ENCODE results near the gene ZDHHC14. TPM values are rescaled to one million over a fixed set of nuclear protein-coding genes. Genes with fewer than 3 reads are reported as not detected.
"Not testable (repeated sequence)": the region's sequence is repeated elsewhere in the genome, so short reads cannot be mapped to it uniquely, and the experiment has no call there.

Gene ZDHHC14
- total RNA-seq, 1 donor from 2014 or later = 3.1 TPM

- no peak for ATAC-seq
These were observed 64.5 kb downstream of the ZDHHC14 start for GRCh38 chr6:157445277-157446009.

GRCh38 chr6:157447735-157448134 is 66.7 kb downstream of the ZDHHC14 start:
- no peak for ATAC-seq

GRCh38 chr6:157449610-157450009 is 68.6 kb downstream of the ZDHHC14 start:
- no peak for ATAC-seq

GRCh38 chr6:157450931-157451742 is 70.1 kb downstream of the ZDHHC14 start:
- ATAC-seq = no peak

GRCh38 chr6:157452096-157452495 is 71.1 kb downstream of the ZDHHC14 start:
- ATAC-seq = no peak

- no peak for ATAC-seq
These were observed 72.1 kb downstream of the ZDHHC14 start for GRCh38 chr6:157453131-157453530.

- ATAC-seq = no peak
These were observed 73.0 kb downstream of the ZDHHC14 start for GRCh38 chr6:157453978-157454377.

GRCh38 chr6:157454762-157455714 is 74.0 kb downstream of the ZDHHC14 start:
- no peak for ATAC-seq

GRCh38 chr6:157455731-157456523 is 74.9 kb downstream of the ZDHHC14 start:
- no peak for ATAC-seq

GRCh38 chr6:157456524-157456829 is 75.5 kb downstream of the ZDHHC14 start:
- ATAC-seq = no peak

- no peak for ATAC-seq
These were observed 76.8 kb downstream of the ZDHHC14 start for GRCh38 chr6:157457787-157458186.

- ATAC-seq = no peak
These were observed 78.3 kb downstream of the ZDHHC14 start for GRCh38 chr6:157459327-157459726.

GRCh38 chr6:157460182-157460999 is 79.4 kb downstream of the ZDHHC14 start:
- no peak for ATAC-seq

- no peak for ATAC-seq
These were observed 80.3 kb downstream of the ZDHHC14 start for GRCh38 chr6:157461000-157461915.

- ATAC-seq = no peak
These were observed 82.2 kb downstream of the ZDHHC14 start for GRCh38 chr6:157462956-157463742.

- not testable (repeated sequence) for ATAC-seq
These were observed 82.7 kb downstream of the ZDHHC14 start for GRCh38 chr6:157463743-157464135.

GRCh38 chr6:157464653-157465535 is 83.9 kb downstream of the ZDHHC14 start:
- ATAC-seq = no peak

GRCh38 chr6:157466342-157466648 is 85.3 kb downstream of the ZDHHC14 start:
- no peak for ATAC-seq
